ENCODE measurements around the gene TOE1. TPM values are rescaled to one million over a fixed set of nuclear protein-coding genes. Genes with fewer than 3 reads are reported as not detected.
"Not testable (repeated sequence)": the region's sequence is repeated elsewhere in the genome, so short reads cannot be mapped to it uniquely, and the experiment has no call there.

The TOE1 gene
- total RNA-seq, 1 experiment from 2014 or later: 13.3 TPM

- TF ChIP-seq CTCF (IDR thresholded peaks at IDR 0.05; ENCODE audit: unreplicated experiment): no peak
- Mint-ChIP-seq H3K9me3 (ENCODE audit: unreplicated experiment) (no peaks in the 10 kb centered on the region), H3K27ac (ENCODE audit: low read depth, unreplicated experiment) (no peak overlapping the region), H3K36me3 (ENCODE audit: insufficient read depth, unreplicated experiment) (no peaks in the 10 kb centered on the region), H3K27me3 (ENCODE audit: insufficient read depth, unreplicated experiment) (no peaks in the 10 kb centered on the region), H3K4me3 (ENCODE audit: unreplicated experiment) (no peak overlapping the region), H3K4me1 (ENCODE audit: insufficient read depth, unreplicated experiment) (peaks cover 6% of the 10 kb centered on the region)
- BruUV-seq (replicated peaks): no TSS peak
- no peak for DNase-seq (ENCODE audit: unreplicated experiment)
- intact Hi-C loops (cut with micrococcal nuclease): no loop called here
- ChIA-PET CTCF (no interaction called here), POLR2A (no interaction called here)
These were observed 43.2 kb downstream of the TOE1 start for GRCh38 chr1:45383191-45383590.

GRCh38 chr1:45384213-45384612, 44.2 kb downstream of the TOE1 start:
- H3K4me1 Mint-ChIP-seq (ENCODE audit: insufficient read depth, unreplicated experiment); DNase-seq (ENCODE audit: unreplicated experiment); CTCF ChIA-PET; H3K36me3 Mint-ChIP-seq (ENCODE audit: insufficient read depth, unreplicated experiment); BruUV-seq (replicated peaks); H3K27me3 Mint-ChIP-seq (ENCODE audit: insufficient read depth, unreplicated experiment); H3K27ac Mint-ChIP-seq (ENCODE audit: low read depth, unreplicated experiment); H3K9me3 Mint-ChIP-seq (ENCODE audit: unreplicated experiment); POLR2A ChIA-PET; intact Hi-C loops (cut with micrococcal nuclease); H3K4me3 Mint-ChIP-seq (ENCODE audit: unreplicated experiment): not testable (repeated sequence)

- DNase-seq (ENCODE audit: unreplicated experiment): no peak
- no peaks in the 10 kb centered on the region for H3K9me3 Mint-ChIP-seq (ENCODE audit: unreplicated experiment)
- H3K27me3 Mint-ChIP-seq (ENCODE audit: insufficient read depth, unreplicated experiment): no peaks in the 10 kb centered on the region
- H3K27ac Mint-ChIP-seq (ENCODE audit: low read depth, unreplicated experiment): no peak overlapping the region
- H3K4me1 Mint-ChIP-seq (ENCODE audit: insufficient read depth, unreplicated experiment): peaks cover 4% of the 10 kb centered on the region
- no peak overlapping the region for H3K4me3 Mint-ChIP-seq (ENCODE audit: unreplicated experiment)
- POLR2A ChIA-PET: interaction anchor here (0.7 kb wide), 2 partner anchors 9 to 577 kb away, joined by 3 read pairs; no protein-coding TSS in a partner anchor
- no TSS peak for BruUV-seq (replicated peaks)
- CTCF ChIA-PET: no interaction called here
- no peak for TF ChIP-seq CTCF (IDR thresholded peaks at IDR 0.05; ENCODE audit: unreplicated experiment)
- intact Hi-C loops (cut with micrococcal nuclease): no loop called here
- H3K36me3 Mint-ChIP-seq (ENCODE audit: insufficient read depth, unreplicated experiment): no peaks in the 10 kb centered on the region
These were observed 45.3 kb downstream of the TOE1 start for GRCh38 chr1:45385302-45385701.

GRCh38 chr1:45386219-45386618, 46.2 kb downstream of the TOE1 start:
- Mint-ChIP-seq H3K4me1 (ENCODE audit: insufficient read depth, unreplicated experiment) (no peaks in the 10 kb centered on the region), H3K27me3 (ENCODE audit: insufficient read depth, unreplicated experiment) (no peaks in the 10 kb centered on the region), H3K4me3 (ENCODE audit: unreplicated experiment) (no peak overlapping the region), H3K9me3 (ENCODE audit: unreplicated experiment) (no peaks in the 10 kb centered on the region), H3K27ac (ENCODE audit: low read depth, unreplicated experiment) (no peak overlapping the region), H3K36me3 (ENCODE audit: insufficient read depth, unreplicated experiment) (no peaks in the 10 kb centered on the region)
- BruUV-seq (replicated peaks): no TSS peak
- ChIA-PET POLR2A (no interaction called here), CTCF (no interaction called here)
- no peak for DNase-seq (ENCODE audit: unreplicated experiment)
- no peak for TF ChIP-seq CTCF (IDR thresholded peaks at IDR 0.05; ENCODE audit: unreplicated experiment)
- intact Hi-C loops (cut with micrococcal nuclease): no loop called here

Other genes starting within 250 kb of the TOE1 start
- gene ZSWIM5, start 133.6 kb upstream of the TOE1 start, total RNA-seq (2022): 0.14 and 0.32 TPM in 2 replicates
- gene HPDL, start 13.3 kb upstream of the TOE1 start, total RNA-seq (2022): 0.37 TPM in 1 of 2 replicates, not detected in the other
- 31.2 and 31.3 TPM in 2 replicates for gene MUTYH, start 270 bp downstream of the TOE1 start, total RNA-seq (2022)
- 0.71 and 1.4 TPM in 2 replicates for gene TESK2, start 151.0 kb downstream of the TOE1 start, total RNA-seq (2022)
- gene CCDC163, start 159.9 kb downstream of the TOE1 start, total RNA-seq (2022): 9.4 and 9.5 TPM in 2 replicates
- gene MMACHC, start 160.1 kb downstream of the TOE1 start, total RNA-seq (2022): 12.4 and 14.8 TPM in 2 replicates
- 207 and 242 TPM in 2 replicates for gene PRDX1, start 181.7 kb downstream of the TOE1 start, total RNA-seq (2022)
- 108 and 142 TPM in 2 replicates for gene AKR1A1, start 210.7 kb downstream of the TOE1 start, total RNA-seq (2022)
- gene NASP, start 243.9 kb downstream of the TOE1 start, total RNA-seq (2022): 76.4 and 84.6 TPM in 2 replicates